Measurements from ENCODE around the gene AKAP13. TPM values are rescaled to one million over a fixed set of nuclear protein-coding genes. Genes with fewer than 3 reads are reported as not detected.

The AKAP13 gene
- total RNA-seq, 1 experiment from 2014 or later, result 47.3 TPM

DNA sequence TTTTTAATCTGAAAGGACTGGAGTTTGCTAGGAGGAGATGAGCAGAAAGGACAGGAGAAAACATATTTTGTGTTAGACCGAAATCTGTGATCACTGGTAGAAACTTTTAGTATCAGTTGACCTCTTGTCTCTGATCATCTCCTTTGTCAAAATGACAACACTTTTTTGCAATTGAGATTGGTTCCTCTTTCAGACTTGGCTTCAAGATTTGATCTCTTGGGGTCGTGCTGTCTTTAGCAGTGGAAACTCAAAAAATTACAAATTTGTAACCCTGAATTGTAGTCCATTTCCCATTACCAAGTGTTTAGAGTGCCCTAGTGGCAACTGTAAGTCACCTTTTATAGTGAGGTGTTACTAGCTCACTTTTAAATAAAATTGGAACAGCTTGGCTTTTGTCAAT lies 306.9 kb downstream of the AKAP13 start:
- H3K27ac ChIP-seq (ENCODE audit: insufficient read length, low read depth, low read length), result no peak overlapping the region

More for the DNA sequence above, 306.9 kb downstream of the AKAP13 start:
- no CpG with 5 or more reads among the region's 2 CpGs for whole genome bisulfite sequencing (ENCODE audit: extremely low coverage, insufficient read length, low lambda C conversion rate)
- H3K4me1 ChIP-seq (ENCODE audit: insufficient read depth, low read length), result no peaks in the 10 kb centered on the region
- H2BK20ac ChIP-seq (ENCODE audit: low read depth, low read length, poor library complexity, severe bottlenecking), result no peak overlapping the region
- no peak overlapping the region for H3T11ph ChIP-seq (ENCODE audit: low read length)
- no peaks in the 10 kb centered on the region for H3K9me3 ChIP-seq (ENCODE audit: control insufficient read depth, low read depth, low read length)
- no peak overlapping the region for H2BK15ac ChIP-seq (ENCODE audit: low read depth, low read length)
- H2BK5ac ChIP-seq (ENCODE audit: insufficient read length, low read length), result no peak overlapping the region
- no peak overlapping the region for H3K4me2 ChIP-seq (ENCODE audit: insufficient read depth, insufficient read length, low read length)
- no peak overlapping the region for H3K4me3 Mint-ChIP-seq
- H3K9me3 Mint-ChIP-seq, result no peaks in the 10 kb centered on the region
- no peaks in the 10 kb centered on the region for H3K27me3 Mint-ChIP-seq (ENCODE audit: low read depth)
- no peak overlapping the region for H3K18ac ChIP-seq (ENCODE audit: insufficient read length, low read depth, low read length)
- H4K91ac ChIP-seq (ENCODE audit: insufficient read length, low read depth, low read length), result no peak overlapping the region
- DNase-seq, result no peak
- TF ChIP-seq, protein P1, sequence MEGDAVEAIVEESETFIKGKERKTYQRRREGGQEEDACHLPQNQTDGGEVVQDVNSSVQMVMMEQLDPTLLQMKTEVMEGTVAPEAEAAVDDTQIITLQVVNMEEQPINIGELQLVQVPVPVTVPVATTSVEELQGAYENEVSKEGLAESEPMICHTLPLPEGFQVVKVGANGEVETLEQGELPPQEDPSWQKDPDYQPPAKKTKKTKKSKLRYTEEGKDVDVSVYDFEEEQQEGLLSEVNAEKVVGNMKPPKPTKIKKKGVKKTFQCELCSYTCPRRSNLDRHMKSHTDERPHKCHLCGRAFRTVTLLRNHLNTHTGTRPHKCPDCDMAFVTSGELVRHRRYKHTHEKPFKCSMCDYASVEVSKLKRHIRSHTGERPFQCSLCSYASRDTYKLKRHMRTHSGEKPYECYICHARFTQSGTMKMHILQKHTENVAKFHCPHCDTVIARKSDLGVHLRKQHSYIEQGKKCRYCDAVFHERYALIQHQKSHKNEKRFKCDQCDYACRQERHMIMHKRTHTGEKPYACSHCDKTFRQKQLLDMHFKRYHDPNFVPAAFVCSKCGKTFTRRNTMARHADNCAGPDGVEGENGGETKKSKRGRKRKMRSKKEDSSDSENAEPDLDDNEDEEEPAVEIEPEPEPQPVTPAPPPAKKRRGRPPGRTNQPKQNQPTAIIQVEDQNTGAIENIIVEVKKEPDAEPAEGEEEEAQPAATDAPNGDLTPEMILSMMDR (conservative IDR thresholded peaks at IDR 0.05), result no peak
- H3K56ac ChIP-seq (ENCODE audit: insufficient read length, low read depth, low read length), result no peak overlapping the region
- peaks cover 0 to 26% (median 18%) of the 10 kb centered on the region in 3 experiments; a peak in 5 of 7 replicates for H3K36me3 Mint-ChIP-seq (ENCODE audit: insufficient read depth in 1 of 3, low read depth in 3 of 3)
- no peak overlapping the region for H4K8ac ChIP-seq (replicated peaks; ENCODE audit: insufficient read length, low read depth, low read length)
- no peak overlapping the region for H3K4ac ChIP-seq (ENCODE audit: low read depth, low read length)
- no peak overlapping the region for H2AFZ ChIP-seq (ENCODE audit: low read length)
- no peak overlapping the region for H3K9ac ChIP-seq (ENCODE audit: extremely low read depth, insufficient read length, low read length)
- no peaks in the 10 kb centered on the region for H3K79me2 ChIP-seq (ENCODE audit: insufficient read depth, low read length)
- no peak overlapping the region for H2BK120ac ChIP-seq (ENCODE audit: low read depth, low read length, poor library complexity, severe bottlenecking)
- H3K23me2 ChIP-seq (ENCODE audit: insufficient read length, low read depth, low read length, poor library complexity, severe bottlenecking), result no peaks in the 10 kb centered on the region
- H4K5ac ChIP-seq (ENCODE audit: insufficient read length, low read depth, low read length), result no peak overlapping the region
- H3K14ac ChIP-seq (ENCODE audit: insufficient read depth, low read length), result no peak overlapping the region
- H4K20me1 ChIP-seq (ENCODE audit: control insufficient read depth, insufficient read depth, insufficient read length), result no peaks in the 10 kb centered on the region
- H3K4me1 Mint-ChIP-seq, result peaks cover 13 to 17% of the 10 kb centered on the region in 2 experiments
- no peaks in the 10 kb centered on the region for H3K79me1 ChIP-seq (ENCODE audit: insufficient read depth, low read depth, low read length, poor library complexity, severe bottlenecking)
- H3K27ac Mint-ChIP-seq, result no peak overlapping the region
- H3K27me3 ChIP-seq (ENCODE audit: insufficient read depth, low read length), result no peaks in the 10 kb centered on the region
- H3K23ac ChIP-seq (ENCODE audit: insufficient read length, low read depth, low read length), result no peak overlapping the region
- no peak overlapping the region for H2AK5ac ChIP-seq (ENCODE audit: insufficient read length, low read length)
- H2BK12ac ChIP-seq (ENCODE audit: insufficient read length, low read depth, low read length), result no peak overlapping the region
